ENCODE results near the gene COL21A1.

DNA sequence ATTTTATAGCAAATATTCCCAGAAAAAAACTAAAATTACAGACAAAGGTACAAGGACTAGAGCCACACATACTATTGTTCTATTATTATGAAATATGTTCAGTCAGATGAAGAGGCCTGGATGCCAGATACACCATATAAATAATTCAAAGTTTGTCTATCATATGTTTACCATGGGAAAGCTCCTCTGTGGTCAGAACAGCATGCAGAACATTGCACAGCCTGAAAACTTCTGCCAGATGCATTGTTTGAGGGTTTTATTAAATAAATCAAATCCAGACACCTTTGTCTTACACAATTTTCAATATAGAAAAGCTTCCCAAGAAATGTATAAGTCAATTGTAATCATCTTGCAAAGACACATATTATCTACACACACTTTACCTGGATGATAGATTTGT, 35.0 kb upstream of the COL21A1 start:
- TF ChIP-seq, protein P1, sequence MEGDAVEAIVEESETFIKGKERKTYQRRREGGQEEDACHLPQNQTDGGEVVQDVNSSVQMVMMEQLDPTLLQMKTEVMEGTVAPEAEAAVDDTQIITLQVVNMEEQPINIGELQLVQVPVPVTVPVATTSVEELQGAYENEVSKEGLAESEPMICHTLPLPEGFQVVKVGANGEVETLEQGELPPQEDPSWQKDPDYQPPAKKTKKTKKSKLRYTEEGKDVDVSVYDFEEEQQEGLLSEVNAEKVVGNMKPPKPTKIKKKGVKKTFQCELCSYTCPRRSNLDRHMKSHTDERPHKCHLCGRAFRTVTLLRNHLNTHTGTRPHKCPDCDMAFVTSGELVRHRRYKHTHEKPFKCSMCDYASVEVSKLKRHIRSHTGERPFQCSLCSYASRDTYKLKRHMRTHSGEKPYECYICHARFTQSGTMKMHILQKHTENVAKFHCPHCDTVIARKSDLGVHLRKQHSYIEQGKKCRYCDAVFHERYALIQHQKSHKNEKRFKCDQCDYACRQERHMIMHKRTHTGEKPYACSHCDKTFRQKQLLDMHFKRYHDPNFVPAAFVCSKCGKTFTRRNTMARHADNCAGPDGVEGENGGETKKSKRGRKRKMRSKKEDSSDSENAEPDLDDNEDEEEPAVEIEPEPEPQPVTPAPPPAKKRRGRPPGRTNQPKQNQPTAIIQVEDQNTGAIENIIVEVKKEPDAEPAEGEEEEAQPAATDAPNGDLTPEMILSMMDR (IDR thresholded peaks at IDR 0.05) = no peak
- no peak for TF ChIP-seq POLR2A (IDR thresholded peaks at IDR 0.05)
